ENCODE data around the gene MIPOL1.
"Not testable (repeated sequence)": the region's sequence is repeated elsewhere in the genome, so short reads cannot be mapped to it uniquely, and the experiment has no call there.

MIPOL1 gene

GRCh38 chr14:37232907-37233481 is 35.3 kb downstream of the MIPOL1 start:
- in situ Hi-C loops (cut with MboI; ENCODE audit: low pct_unique_long_range_greater_than_20kb, low sequenced_read_pairs, unreplicated experiment), result loop anchor here (25.0 kb wide), 1 partner anchor 654 kb away; no protein-coding TSS in a partner anchor
- TF ChIP-seq CTCF (IDR thresholded peaks at IDR 0.05; ENCODE audit: extremely low read depth, insufficient read depth, missing control alignments), result peak; percentile 62
- peak; percentile 23 for DNase-seq (ENCODE audit: low spot score)

GRCh38 chr14:37234222-37234621 is 36.5 kb downstream of the MIPOL1 start:
- in situ Hi-C loops (cut with MboI; ENCODE audit: low pct_unique_long_range_greater_than_20kb, low sequenced_read_pairs, unreplicated experiment), result loop anchor here (25.0 kb wide), 1 partner anchor 653 kb away; no protein-coding TSS in a partner anchor
- TF ChIP-seq CTCF (IDR thresholded peaks at IDR 0.05; ENCODE audit: extremely low read depth, insufficient read depth, missing control alignments), result no peak
- no peak for DNase-seq (ENCODE audit: low spot score)

GRCh38 chr14:37236044-37236443 is 38.3 kb downstream of the MIPOL1 start:
- in situ Hi-C loops (cut with MboI; ENCODE audit: low pct_unique_long_range_greater_than_20kb, low sequenced_read_pairs, unreplicated experiment), result loop anchor here (25.0 kb wide), 1 partner anchor 651 kb away; no protein-coding TSS in a partner anchor
- DNase-seq (ENCODE audit: low spot score), result not testable (repeated sequence)

- no peak for TF ChIP-seq CTCF (IDR thresholded peaks at IDR 0.05; ENCODE audit: extremely low read depth, insufficient read depth, missing control alignments)
- in situ Hi-C loops (cut with MboI; ENCODE audit: low pct_unique_long_range_greater_than_20kb, low sequenced_read_pairs, unreplicated experiment), result loop anchor here (25.0 kb wide), 1 partner anchor 650 kb away; no protein-coding TSS in a partner anchor
- no peak for DNase-seq (ENCODE audit: low spot score)
These were observed 39.4 kb downstream of the MIPOL1 start for GRCh38 chr14:37237094-37237493.

GRCh38 chr14:37237735-37238200 is 40.0 kb downstream of the MIPOL1 start:
- TF ChIP-seq CTCF (IDR thresholded peaks at IDR 0.05; ENCODE audit: extremely low read depth, insufficient read depth, missing control alignments), result no peak
- in situ Hi-C loops (cut with MboI; ENCODE audit: low pct_unique_long_range_greater_than_20kb, low sequenced_read_pairs, unreplicated experiment), result loop anchor here (25.0 kb wide), 1 partner anchor 650 kb away; no protein-coding TSS in a partner anchor
- DNase-seq (ENCODE audit: low spot score), result no peak

- DNase-seq (ENCODE audit: low spot score), result no peak
- TF ChIP-seq CTCF (IDR thresholded peaks at IDR 0.05; ENCODE audit: extremely low read depth, insufficient read depth, missing control alignments), result no peak
- in situ Hi-C loops (cut with MboI; ENCODE audit: low pct_unique_long_range_greater_than_20kb, low sequenced_read_pairs, unreplicated experiment), result loop anchor here (25.0 kb wide), 1 partner anchor 646 kb away; no protein-coding TSS in a partner anchor
These were observed 43.5 kb downstream of the MIPOL1 start for GRCh38 chr14:37241198-37241597.

GRCh38 chr14:37246427-37246829 is 48.7 kb downstream of the MIPOL1 start:
- in situ Hi-C loops (cut with MboI; ENCODE audit: low pct_unique_long_range_greater_than_20kb, low sequenced_read_pairs, unreplicated experiment), result loop anchor here (25.0 kb wide), 1 partner anchor 641 kb away; no protein-coding TSS in a partner anchor
- peak; percentile 6 for DNase-seq (ENCODE audit: low spot score)

More at GRCh38 chr14:37246427-37246829, 48.7 kb downstream of the MIPOL1 start:
- peak; percentile 67 for TF ChIP-seq CTCF (IDR thresholded peaks at IDR 0.05; ENCODE audit: extremely low read depth, insufficient read depth, missing control alignments)

Measured in GM13977 (cell line).